Esophagus (tissue), 2 donors: ENCODE results near the gene PRM2. TPM values are rescaled to one million over a fixed set of nuclear protein-coding genes. Genes with fewer than 3 reads are reported as not detected.

Experiments
- H3K27ac ChIP-seq, 2 donors: one replicate each; pipeline ENCODE4 v1.5.1; 2013; ENCODE audit warnings: low read depth in 2 of 2, mild to moderate bottlenecking in 2 of 2, inconsistent platforms in 1 of 2, low read length in 1 of 2, moderate library complexity in 1 of 2
- H3K27me3 ChIP-seq, 2 donors: one replicate each; pipeline ENCODE4 v1.6.1; 2013; ENCODE audit warnings: low read length in 2 of 2, control low read depth in 1 of 2, mild to moderate bottlenecking in 1 of 2; ENCODE audit not compliant: insufficient read depth in 2 of 2, control insufficient read depth in 1 of 2
- H3K36me3 ChIP-seq, 2 donors: one replicate each; pipeline ENCODE4 v1.6.1; 2013; ENCODE audit warnings: low read length in 1 of 2; ENCODE audit not compliant: control insufficient read depth in 2 of 2, insufficient read depth in 2 of 2
- H3K4me1 ChIP-seq, 2 donors: one replicate each; pipeline ENCODE4 v1.6.1; 2013; ENCODE audit warnings: low read length in 1 of 2; ENCODE audit not compliant: control insufficient read depth in 2 of 2, insufficient read depth in 2 of 2
- H3K4me3 ChIP-seq, 2 donors: one replicate each; pipeline ENCODE4 v1.5.1; 2013; ENCODE audit warnings: low read length in 2 of 2, mild to moderate bottlenecking in 2 of 2, low read depth in 1 of 2, moderate library complexity in 1 of 2
- H3K9me3 ChIP-seq, 2 donors: one replicate each; pipeline ENCODE4 v1.6.1; 2013; ENCODE audit warnings: mild to moderate bottlenecking in 2 of 2, low read depth in 1 of 2, low read length in 1 of 2, moderate library complexity in 1 of 2; ENCODE audit not compliant: control insufficient read depth in 2 of 2, insufficient read depth in 1 of 2
- WGBS, 2 donors: extraction: QIAGEN DNeasy Blood & Tissue Kit; methylation state at CpG; one replicate each; pipeline ENCODE4 v1.1.7; 2013; 5-methylcytosine and 5-hydroxymethylcytosine counted together
- polyA plus RNA-seq, 2 donors: library from polyadenylated mRNA; stranded (reverse); fragments of 200-250 nt; gene quantifications; one replicate each; pipeline ENCODE4 v1.2.3, GENCODE V29; 2013
- donor health status: healthy with polysubstance abuse.
- donor health status: Bipolar disorder and iron deficiency.

Gene PRM2
- polyA plus RNA-seq, 2 donors: not detected

GRCh38 chr16:11250091-11250785 lies 26.0 kb downstream of the PRM2 start:
- Histone ChIP-seq H3K36me3 (no peaks in the 10 kb centered on the region), H3K4me3 (no peak overlapping the region), H3K9me3 (no peaks in the 10 kb centered on the region), H3K27ac (no peak overlapping the region), H3K4me1 (peaks cover 0 to 7% of the 10 kb centered on the region in 2 donors), H3K27me3 (no peaks in the 10 kb centered on the region)
- 71 to 73% methylated on average over 16 of the region's 16 CpGs for WGBS, 2 donors

- no peaks in the 10 kb centered on the region for H3K36me3 ChIP-seq
- no peak overlapping the region for H3K27ac ChIP-seq
- no peaks in the 10 kb centered on the region for H3K27me3 ChIP-seq
- peaks cover 0 to under 1% of the 10 kb centered on the region in 2 donors for H3K4me1 ChIP-seq
- H3K9me3 ChIP-seq: no peaks in the 10 kb centered on the region
- 93 to 94% methylated on average over 63 of the region's 63 CpGs for WGBS, 2 donors
- no peak overlapping the region for H3K4me3 ChIP-seq
Observed at GRCh38 chr16:11249233-11250061, 26.8 kb downstream of the PRM2 start.

- H3K27ac ChIP-seq: no peak overlapping the region
- no peaks in the 10 kb centered on the region for H3K4me1 ChIP-seq
- no peaks in the 10 kb centered on the region for H3K36me3 ChIP-seq
- no peak overlapping the region for H3K4me3 ChIP-seq
- no peaks in the 10 kb centered on the region for H3K27me3 ChIP-seq
- WGBS, 2 donors: 56 to 72% methylated on average over 8 of the region's 8 CpGs
- H3K9me3 ChIP-seq: no peaks in the 10 kb centered on the region
Observed at GRCh38 chr16:11248133-11248532, 28.1 kb downstream of the PRM2 start.

- Histone ChIP-seq H3K9me3 (no peaks in the 10 kb centered on the region), H3K4me1 (no peaks in the 10 kb centered on the region), H3K4me3 (no peak overlapping the region), H3K27me3 (no peaks in the 10 kb centered on the region), H3K36me3 (no peaks in the 10 kb centered on the region), H3K27ac (no peak overlapping the region)
Observed at GRCh38 chr16:11245988-11246387, 30.3 kb downstream of the PRM2 start.

GRCh38 chr16:11245222-11245737 lies 31.0 kb downstream of the PRM2 start:
- Histone ChIP-seq H3K36me3 (no peaks in the 10 kb centered on the region), H3K27me3 (no peaks in the 10 kb centered on the region), H3K9me3 (no peaks in the 10 kb centered on the region), H3K4me3 (no peak overlapping the region), H3K27ac (no peak overlapping the region), H3K4me1 (no peaks in the 10 kb centered on the region)
- WGBS, 2 donors: 83 to 86% methylated on average over 5 of the region's 5 CpGs

- Histone ChIP-seq H3K9me3 (no peaks in the 10 kb centered on the region), H3K27ac (no peak overlapping the region), H3K4me1 (no peaks in the 10 kb centered on the region), H3K27me3 (no peaks in the 10 kb centered on the region), H3K4me3 (no peak overlapping the region), H3K36me3 (no peaks in the 10 kb centered on the region)
- WGBS, 2 donors: 81 to 89% methylated on average over 12 of the region's 12 CpGs
Observed at GRCh38 chr16:11242658-11243057, 33.6 kb downstream of the PRM2 start.

GRCh38 chr16:11241480-11242204 lies 34.6 kb downstream of the PRM2 start:
- Histone ChIP-seq H3K27ac (no peak overlapping the region), H3K9me3 (no peaks in the 10 kb centered on the region), H3K4me1 (no peaks in the 10 kb centered on the region), H3K36me3 (no peaks in the 10 kb centered on the region), H3K27me3 (no peaks in the 10 kb centered on the region), H3K4me3 (no peak overlapping the region)
- 88 to 95% methylated on average over 5 of the region's 5 CpGs for WGBS, 2 donors

GRCh38 chr16:11240636-11241473 lies 35.4 kb downstream of the PRM2 start:
- Histone ChIP-seq H3K4me1 (no peaks in the 10 kb centered on the region), H3K27me3 (no peaks in the 10 kb centered on the region), H3K4me3 (no peak overlapping the region), H3K9me3 (no peaks in the 10 kb centered on the region), H3K27ac (no peak overlapping the region), H3K36me3 (no peaks in the 10 kb centered on the region)
- 72 to 74% methylated on average over 10 of the region's 10 CpGs for WGBS, 2 donors
